HepG2 (cell line): ENCODE measurements around the gene SOWAHA. TPM values are rescaled to one million over a fixed set of nuclear protein-coding genes. Genes with fewer than 3 reads are reported as not detected.

ENCODE experiments used
- ARID5B ChIP-seq: IDR thresholded peaks from 2 replicates; pipeline ENCODE4 v1.4.0; 2020; ENCODE audit warnings: mild to moderate bottlenecking, missing genetic modification reagents
- DDIT3 ChIP-seq: sonication (generic); formaldehyde crosslinking; IDR thresholded peaks from 2 replicates; pipeline ENCODE4 v1.4.0; 2020; ENCODE audit warnings: mild to moderate bottlenecking, missing genetic modification reagents
- DNMT1 ChIP-seq: sonication (generic); formaldehyde crosslinking; IDR thresholded peaks from 2 replicates; pipeline ENCODE4 v1.5.1; 2020; ENCODE audit warnings: mild to moderate bottlenecking, missing genetic modification reagents
- ETV5 ChIP-seq: IDR thresholded peaks from 2 replicates; pipeline ENCODE4 v1.6.1; 2018; ENCODE audit warnings: missing biosample characterization, missing genetic modification reagents, inconsistent platforms, borderline replicate concordance
- FOXP1 ChIP-seq, 2 experiments: fragments of 450-650 bp in 1 of 2; IDR thresholded peaks; 2 replicates each; pipeline ENCODE4 v1.6.1; 2017 to 2018; ENCODE audit warnings: antibody characterized with exemption in 1 of 2
- GMEB1 ChIP-seq: sonication (generic); formaldehyde crosslinking; IDR thresholded peaks from 2 replicates; pipeline ENCODE4 v1.5.1; 2020; ENCODE audit warnings: missing genetic modification reagents, mild to moderate bottlenecking, borderline replicate concordance
- HNF1B ChIP-seq: sonication (generic); formaldehyde crosslinking; IDR thresholded peaks from 2 replicates; pipeline ENCODE4 v1.5.1; 2020; ENCODE audit warnings: mild to moderate bottlenecking, moderate library complexity, missing genetic modification reagents
- IKZF4 ChIP-seq: sonication (generic); formaldehyde crosslinking; IDR thresholded peaks from 2 replicates; pipeline ENCODE4 v1.5.1; 2020; ENCODE audit warnings: borderline replicate concordance, mild to moderate bottlenecking, low read depth, missing genetic modification reagents; ENCODE audit errors: not compliant biosample characterization
- KDM6A ChIP-seq: IDR thresholded peaks from 2 replicates; pipeline ENCODE4 v1.6.1; 2016; ENCODE audit warnings: low read depth
- PCBP2 ChIP-seq: fragments of 200-400 bp; formaldehyde crosslinking; optimal IDR thresholded peaks from 2 replicates; pipeline ENCODE3; 2018; ENCODE audit warnings: low read length, low read depth; ENCODE audit not compliant: poor library complexity, severe bottlenecking
- ZNF280D ChIP-seq: sonication (generic); formaldehyde crosslinking; IDR thresholded peaks from 2 replicates; pipeline ENCODE4 v1.5.1; 2020; ENCODE audit warnings: mild to moderate bottlenecking, missing genetic modification reagents
- ZNF354B ChIP-seq: sonication (generic); formaldehyde crosslinking; IDR thresholded peaks from 2 replicates; pipeline ENCODE4 v1.8.0; 2022; ENCODE audit warnings: mild to moderate bottlenecking, missing genetic modification reagents
- ZNF367 ChIP-seq: sonication (generic); formaldehyde crosslinking; IDR thresholded peaks from 2 replicates; pipeline ENCODE4 v1.4.0; 2020; ENCODE audit warnings: missing genetic modification reagents, borderline replicate concordance
- ZNF512 ChIP-seq: sonication (generic); formaldehyde crosslinking; IDR thresholded peaks from 2 replicates; pipeline ENCODE4 v1.4.0; 2020; ENCODE audit warnings: mild to moderate bottlenecking, missing genetic modification reagents
- ZNF616 ChIP-seq: sonication (generic); formaldehyde crosslinking; IDR thresholded peaks from 2 replicates; pipeline ENCODE4 v1.5.0; 2020; ENCODE audit warnings: low read depth, mild to moderate bottlenecking, missing genetic modification reagents
- polyA plus RNA-seq, 8 experiments: library from polyadenylated mRNA; depleted of rRNA in 3 of 8; stranded (reverse) in 7 of 8; unstranded in 1 of 8; fragments of >200 nt; fragmentation: Illumina TruSeq in 4 of 8; extraction: Trizol in 4 of 8; gene quantifications; 2 replicates each; pipeline versions ENCODE4 v1.2.1 to v1.2.3, GENCODE V29; 2011 to 2016; ENCODE audit warnings: low read depth in 4 of 8, missing spikeins in 1 of 8, mixed read lengths in 1 of 8; ENCODE audit not compliant: insufficient read depth in 1 of 8
- total RNA-seq, 5 experiments: library from RNA; depleted of rRNA; stranded (reverse); fragments of >200 nt; fragmentation: Illumina TruSeq; extraction: Trizol; gene quantifications; 2 replicates each; pipeline ENCODE4 v1.2.3, GENCODE V29; 2016; ENCODE audit warnings: low read depth in 1 of 5

SOWAHA gene
- total and polyA plus RNA-seq, 2 of the 13 experiments (the other 11 are each of a cell fraction or from before 2014, with no cell fraction given): 0.95 to 1.9 TPM

- TF ChIP-seq ZNF354B (no peak), ZNF280D (CRISPR knock-in tag) (no peak), ZNF367 (CRISPR knock-in tag) (no peak), DNMT1 (CRISPR knock-in tag) (no peak), KDM6A (CRISPR knock-in tag) (peak; percentile 67), ETV5 (CRISPR knock-in tag) (peak; percentile 23; the same call in 1 of the 2 replicates), ZNF512 (CRISPR knock-in tag) (no peak), PCBP2 (no peak), IKZF4 (CRISPR knock-in tag) (peak; percentile 59), ARID5B (CRISPR knock-in tag) (peak; percentile 62), HNF1B (no peak; the same call in 1 of the 2 replicates), FOXP1 (IDR thresholded peaks at IDR 0.05) (no peak), FOXP1 (CRISPR knock-in tag; IDR thresholded peaks at IDR 0.05) (peak; percentile 26; the same call in 1 of the 2 replicates), GMEB1 (CRISPR knock-in tag) (no peak), DDIT3 (CRISPR knock-in tag) (no peak), ZNF616 (CRISPR knock-in tag) (no peak)
These were observed 25.6 kb downstream of the SOWAHA start (continued) for GRCh38 chr5:132838516-132839282.
